Mesenchymal stem cell (in vitro differentiated cells and primary cell): Measurements from ENCODE around the gene SYNPR.

Source experiments
- DNase-seq: peaks from one replicate; pipeline ENCODE4 v3.0.0-alpha.2; 2013
- H2AFZ ChIP-seq: one replicate; pipeline ENCODE4 v1.6.1; 2013; ENCODE audit warnings: low read depth, mild to moderate bottlenecking, control low read depth, inconsistent platforms, low read length, moderate library complexity
- H2AK5ac ChIP-seq: 2 replicates; pipeline ENCODE4 v1.6.1; 2013; ENCODE audit warnings: low read length, moderate library complexity, mild to moderate bottlenecking, inconsistent platforms; ENCODE audit not compliant: severe bottlenecking
- H2BK120ac ChIP-seq: one replicate; pipeline ENCODE4 v1.6.1; 2013; ENCODE audit warnings: low read depth, mild to moderate bottlenecking, inconsistent platforms, low read length, moderate library complexity
- H2BK12ac ChIP-seq, 2 experiments: one replicate each; pipeline ENCODE4 v1.6.1; 2013; ENCODE audit warnings: inconsistent platforms in 2 of 2, low read length in 2 of 2, mild to moderate bottlenecking in 2 of 2, moderate library complexity in 2 of 2, control low read depth in 1 of 2
- H2BK15ac ChIP-seq: one replicate; pipeline ENCODE4 v1.6.1; 2013; ENCODE audit warnings: mild to moderate bottlenecking, low read depth, inconsistent platforms; ENCODE audit not compliant: poor library complexity, severe bottlenecking
- H2BK5ac ChIP-seq: 2 replicates; pipeline ENCODE4 v1.6.1; 2013; ENCODE audit warnings: low read depth, mild to moderate bottlenecking, low read length, control low read depth, inconsistent platforms; ENCODE audit not compliant: poor library complexity, severe bottlenecking
- H3K14ac ChIP-seq, 2 experiments: one replicate each; pipeline ENCODE4 v1.6.1; 2013; ENCODE audit warnings: inconsistent platforms in 2 of 2, low read length in 2 of 2, control low read depth in 1 of 2, mild to moderate bottlenecking in 1 of 2, moderate library complexity in 1 of 2
- H3K18ac ChIP-seq, 2 experiments: one replicate each; pipeline ENCODE4 v1.6.1; 2013; ENCODE audit warnings: inconsistent platforms in 2 of 2, low read length in 2 of 2, control low read depth in 1 of 2, low read depth in 1 of 2, mild to moderate bottlenecking in 1 of 2
- H3K23ac ChIP-seq, 2 experiments: one replicate each; pipeline ENCODE4 v1.6.1; 2013; ENCODE audit warnings: inconsistent platforms in 2 of 2, low read length in 2 of 2, mild to moderate bottlenecking in 2 of 2, moderate library complexity in 2 of 2, control low read depth in 1 of 2
- H3K27ac ChIP-seq: 2 replicates; pipeline ENCODE4 v1.5.1; 2013; ENCODE audit warnings: mild to moderate bottlenecking, moderate library complexity, low read length, control low read depth, inconsistent platforms; ENCODE audit not compliant: poor library complexity, severe bottlenecking
- H3K27me3 ChIP-seq, 2 experiments: 2 replicates each; pipeline versions ENCODE4 v1.6.1 to v1.7.0; 2013; ENCODE audit warnings: low read length in 2 of 2, mild to moderate bottlenecking in 2 of 2, moderate library complexity in 2 of 2, control low read depth in 1 of 2, inconsistent platforms in 1 of 2; ENCODE audit not compliant: control insufficient read depth in 1 of 2, insufficient read depth in 1 of 2
- H3K36me3 ChIP-seq, 2 experiments: 2 replicates each; pipeline versions ENCODE4 v1.6.1 to v1.7.0; 2013; ENCODE audit warnings: low read length in 2 of 2, control low read depth in 1 of 2, inconsistent platforms in 1 of 2, low read depth in 1 of 2, mild to moderate bottlenecking in 1 of 2; ENCODE audit not compliant: insufficient read depth in 2 of 2, control insufficient read depth in 1 of 2
- H3K4ac ChIP-seq, 2 experiments: one replicate each; pipeline ENCODE4 v1.6.1; 2013; ENCODE audit warnings: inconsistent platforms in 2 of 2, low read length in 2 of 2, mild to moderate bottlenecking in 2 of 2, moderate library complexity in 2 of 2, control low read depth in 1 of 2, low read depth in 1 of 2
- H3K4me1 ChIP-seq: 2 replicates; pipeline ENCODE4 v1.6.1; 2013; ENCODE audit warnings: low read depth, low read length, control low read depth; ENCODE audit not compliant: control insufficient read depth, insufficient read depth
- H3K4me2 ChIP-seq: 2 replicates; pipeline ENCODE4 v1.6.1; 2013; ENCODE audit warnings: low read length, mild to moderate bottlenecking, inconsistent platforms; ENCODE audit not compliant: poor library complexity, severe bottlenecking
- H3K4me3 ChIP-seq, 2 experiments: 2 replicates each; pipeline versions ENCODE4 v1.5.1 to v1.7.0; 2013; ENCODE audit warnings: low read length in 2 of 2, mild to moderate bottlenecking in 2 of 2, control low read depth in 1 of 2, low read depth in 1 of 2; ENCODE audit not compliant: insufficient read depth in 1 of 2
- H3K79me1 ChIP-seq: replicated peaks from 2 replicates; pipeline ENCODE4 v1.6.1; 2013; ENCODE audit warnings: mild to moderate bottlenecking, control low read depth, low read length, inconsistent platforms; ENCODE audit not compliant: poor library complexity, severe bottlenecking
- H3K9ac ChIP-seq: 2 replicates; pipeline ENCODE4 v1.7.0; 2013; ENCODE audit warnings: mild to moderate bottlenecking, low read length, moderate library complexity
- H3K9me3 ChIP-seq: 2 replicates; pipeline ENCODE4 v1.7.0; 2013; ENCODE audit warnings: mild to moderate bottlenecking, low read length; ENCODE audit not compliant: control insufficient read depth
- H4K8ac ChIP-seq: one replicate; pipeline ENCODE4 v1.6.1; 2013; ENCODE audit warnings: inconsistent platforms, mild to moderate bottlenecking, low read length, moderate library complexity
- H4K91ac ChIP-seq: one replicate; pipeline ENCODE4 v1.6.1; 2013; ENCODE audit warnings: mild to moderate bottlenecking, low read length, inconsistent platforms
- WGBS: methylation state at CpG from one replicate; pipeline ENCODE4 v1.1.7; 2013; ENCODE audit warnings: mixed read lengths; 5-methylcytosine and 5-hydroxymethylcytosine counted together

Gene SYNPR

DNA sequence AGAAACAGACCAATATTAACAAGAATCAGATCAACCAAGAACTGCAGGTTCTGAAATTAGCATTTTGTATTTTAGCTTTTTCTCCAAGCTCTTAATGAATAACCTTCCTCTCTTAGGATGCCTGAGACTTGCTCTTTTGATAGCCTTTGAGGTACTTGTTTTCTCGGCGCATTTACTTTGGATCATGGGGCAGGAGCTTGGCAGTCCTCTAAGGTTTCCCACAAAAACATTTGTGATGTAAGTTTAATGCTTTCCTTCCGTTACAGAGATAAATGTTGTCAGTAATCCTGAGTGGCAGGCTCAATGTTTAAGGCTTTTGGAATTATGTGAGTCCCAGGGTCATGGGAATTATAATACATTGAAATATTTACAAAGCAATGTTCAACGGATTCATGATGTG is 236.6 kb downstream of the SYNPR start:
- Histone ChIP-seq H2BK15ac (no peak overlapping the region), H3K27me3 (no peaks in the 10 kb centered on the region), H2BK12ac (no peak overlapping the region), H3K23ac (no peak overlapping the region), H3K9ac (no peak overlapping the region), H3K4me3 (no peak overlapping the region), H2BK120ac (no peak overlapping the region), H3K4me2 (no peak overlapping the region), H2AFZ (no peak overlapping the region), H3K36me3 (no peaks in the 10 kb centered on the region), H3K27ac (no peak overlapping the region), H3K79me1 (no peaks in the 10 kb centered on the region), H4K8ac (no peak overlapping the region), H3K9me3 (no peaks in the 10 kb centered on the region), H2AK5ac (no peak overlapping the region), H2BK5ac (no peak overlapping the region), H3K4ac (no peak overlapping the region), H3K14ac (no peak overlapping the region), H3K4me1 (no peaks in the 10 kb centered on the region), H3K18ac (no peak overlapping the region), H4K91ac (no peak overlapping the region)
- no peak for DNase-seq
- 91% methylated on average over 3 of the region's 4 CpGs for WGBS

DNA sequence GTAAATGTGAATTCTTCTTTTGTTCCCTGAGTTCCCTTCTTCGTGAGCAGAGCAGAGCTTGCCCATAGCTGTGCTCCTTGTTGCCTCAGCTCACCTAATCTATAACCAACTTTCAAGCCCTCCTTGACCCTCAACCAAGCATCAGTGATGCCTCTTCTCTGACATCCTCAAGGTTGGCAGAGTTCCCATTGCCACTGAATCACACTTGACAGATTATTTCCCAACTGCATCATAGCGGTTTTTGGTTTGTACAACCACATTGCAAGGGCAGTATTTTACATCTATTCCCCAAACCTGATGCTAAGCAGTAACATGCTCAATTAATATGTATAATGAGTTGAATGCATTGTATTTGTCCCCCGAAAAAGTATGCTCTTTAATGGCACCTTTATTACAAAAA is 241.3 kb downstream of the SYNPR start:
- H2BK5ac ChIP-seq: no peak overlapping the region
- no peak overlapping the region for H3K4me3 ChIP-seq
- no peak overlapping the region for H4K8ac ChIP-seq
- no peaks in the 10 kb centered on the region for H3K27me3 ChIP-seq
- DNase-seq: no peak
- no peak overlapping the region for H4K91ac ChIP-seq
- no peak overlapping the region for H2BK120ac ChIP-seq
- no peaks in the 10 kb centered on the region for H3K9me3 ChIP-seq
- no peak overlapping the region for H2BK12ac ChIP-seq
- no peak overlapping the region for H3K18ac ChIP-seq
- no peak overlapping the region for H2AK5ac ChIP-seq
- no peak overlapping the region for H2BK15ac ChIP-seq
- no peaks in the 10 kb centered on the region for H3K4me1 ChIP-seq
- no peak overlapping the region for H2AFZ ChIP-seq
- H3K79me1 ChIP-seq: no peaks in the 10 kb centered on the region
- no peak overlapping the region for H3K4ac ChIP-seq
- H3K9ac ChIP-seq: no peak overlapping the region
- WGBS: 77% methylated on average over 1 of the region's 3 CpGs
- no peak overlapping the region for H3K14ac ChIP-seq
- no peak overlapping the region for H3K23ac ChIP-seq
- H3K36me3 ChIP-seq: no peaks in the 10 kb centered on the region
- H3K4me2 ChIP-seq: no peak overlapping the region
- H3K27ac ChIP-seq: no peak overlapping the region

GRCh38 chr3:63521657-63522056 is 243.5 kb downstream of the SYNPR start:
- Histone ChIP-seq H3K4me1 (no peaks in the 10 kb centered on the region), H3K9ac (no peak overlapping the region), H2BK120ac (no peak overlapping the region), H3K27ac (no peak overlapping the region), H4K91ac (no peak overlapping the region), H3K14ac (no peak overlapping the region), H3K9me3 (no peaks in the 10 kb centered on the region), H2AFZ (no peak overlapping the region), H3K4me2 (no peak overlapping the region), H3K4ac (no peak overlapping the region), H4K8ac (no peak overlapping the region), H2AK5ac (no peak overlapping the region), H3K27me3 (no peaks in the 10 kb centered on the region), H2BK5ac (no peak overlapping the region), H3K4me3 (no peak overlapping the region), H3K79me1 (no peaks in the 10 kb centered on the region), H3K23ac (no peak overlapping the region), H2BK12ac (no peak overlapping the region), H2BK15ac (no peak overlapping the region), H3K18ac (no peak overlapping the region), H3K36me3 (no peaks in the 10 kb centered on the region)
- WGBS: 90% methylated on average over 1 of the region's 1 CpG
- DNase-seq: no peak

- Histone ChIP-seq H3K4me3 (no peak overlapping the region), H3K79me1 (no peaks in the 10 kb centered on the region), H3K14ac (no peak overlapping the region), H3K4me1 (no peaks in the 10 kb centered on the region), H3K23ac (no peak overlapping the region), H3K36me3 (no peaks in the 10 kb centered on the region), H3K4me2 (no peak overlapping the region), H3K27ac (no peak overlapping the region), H2BK120ac (no peak overlapping the region), H2BK12ac (no peak overlapping the region), H4K8ac (no peak overlapping the region), H2BK15ac (no peak overlapping the region), H3K9ac (no peak overlapping the region), H2AFZ (no peak overlapping the region), H3K18ac (no peak overlapping the region), H3K27me3 (no peaks in the 10 kb centered on the region), H2AK5ac (no peak overlapping the region), H2BK5ac (no peak overlapping the region), H3K4ac (no peak overlapping the region), H4K91ac (peak overlapping the region; percentile 34), H3K9me3 (no peaks in the 10 kb centered on the region)
- DNase-seq: no peak
- WGBS: 48% methylated on average over 5 of the region's 5 CpGs
Observed at GRCh38 chr3:63523100-63523499, 245.0 kb downstream of the SYNPR start.
